WTC11 (cell line): ENCODE measurements around the gene ACO2.

ENCODE experiments used
- MAX ChIP-seq: sonication (generic); formaldehyde crosslinking; IDR thresholded peaks from 2 replicates; pipeline ENCODE4 v1.8.0; 2022; ENCODE audit warnings: mild to moderate bottlenecking, missing genetic modification reagents
- NR3C1 ChIP-seq: sonication (generic); formaldehyde crosslinking; conservative IDR thresholded peaks from 2 replicates; pipeline ENCODE4 v1.8.1; 2023; ENCODE audit warnings: low read depth, mild to moderate bottlenecking, missing genetic modification reagents
- TEAD4 ChIP-seq: sonication (generic); formaldehyde crosslinking; IDR thresholded peaks from 2 replicates; pipeline ENCODE4 v1.8.0; 2022; ENCODE audit warnings: mild to moderate bottlenecking, missing genetic modification reagents

GRCh38 chr22:41528132-41528766 lies 59.3 kb downstream of the ACO2 start:
- no peak for TF ChIP-seq NR3C1 (CRISPR knock-in tag)
- TF ChIP-seq TEAD4, result no peak
- no peak for TF ChIP-seq MAX (CRISPR knock-in tag)
